GM12801 (cell line): ENCODE data around the gene SLC2A4.

Source experiments
- TF ChIP-seq, protein P1 (sequence below): IDR thresholded peaks from one replicate; pipeline ENCODE4 v1.5.1; 2011; ENCODE audit warnings: control low read depth; ENCODE audit not compliant: insufficient read length; ENCODE audit errors: extremely low read depth

Gene SLC2A4

GRCh38 chr17:7237266-7237760 lies 44.2 kb upstream of the SLC2A4 start:
- TF ChIP-seq, protein P1, sequence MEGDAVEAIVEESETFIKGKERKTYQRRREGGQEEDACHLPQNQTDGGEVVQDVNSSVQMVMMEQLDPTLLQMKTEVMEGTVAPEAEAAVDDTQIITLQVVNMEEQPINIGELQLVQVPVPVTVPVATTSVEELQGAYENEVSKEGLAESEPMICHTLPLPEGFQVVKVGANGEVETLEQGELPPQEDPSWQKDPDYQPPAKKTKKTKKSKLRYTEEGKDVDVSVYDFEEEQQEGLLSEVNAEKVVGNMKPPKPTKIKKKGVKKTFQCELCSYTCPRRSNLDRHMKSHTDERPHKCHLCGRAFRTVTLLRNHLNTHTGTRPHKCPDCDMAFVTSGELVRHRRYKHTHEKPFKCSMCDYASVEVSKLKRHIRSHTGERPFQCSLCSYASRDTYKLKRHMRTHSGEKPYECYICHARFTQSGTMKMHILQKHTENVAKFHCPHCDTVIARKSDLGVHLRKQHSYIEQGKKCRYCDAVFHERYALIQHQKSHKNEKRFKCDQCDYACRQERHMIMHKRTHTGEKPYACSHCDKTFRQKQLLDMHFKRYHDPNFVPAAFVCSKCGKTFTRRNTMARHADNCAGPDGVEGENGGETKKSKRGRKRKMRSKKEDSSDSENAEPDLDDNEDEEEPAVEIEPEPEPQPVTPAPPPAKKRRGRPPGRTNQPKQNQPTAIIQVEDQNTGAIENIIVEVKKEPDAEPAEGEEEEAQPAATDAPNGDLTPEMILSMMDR: no peak

GRCh38 chr17:7237761-7238419 lies 43.6 kb upstream of the SLC2A4 start:
- TF ChIP-seq, protein P1: no peak

DNA sequence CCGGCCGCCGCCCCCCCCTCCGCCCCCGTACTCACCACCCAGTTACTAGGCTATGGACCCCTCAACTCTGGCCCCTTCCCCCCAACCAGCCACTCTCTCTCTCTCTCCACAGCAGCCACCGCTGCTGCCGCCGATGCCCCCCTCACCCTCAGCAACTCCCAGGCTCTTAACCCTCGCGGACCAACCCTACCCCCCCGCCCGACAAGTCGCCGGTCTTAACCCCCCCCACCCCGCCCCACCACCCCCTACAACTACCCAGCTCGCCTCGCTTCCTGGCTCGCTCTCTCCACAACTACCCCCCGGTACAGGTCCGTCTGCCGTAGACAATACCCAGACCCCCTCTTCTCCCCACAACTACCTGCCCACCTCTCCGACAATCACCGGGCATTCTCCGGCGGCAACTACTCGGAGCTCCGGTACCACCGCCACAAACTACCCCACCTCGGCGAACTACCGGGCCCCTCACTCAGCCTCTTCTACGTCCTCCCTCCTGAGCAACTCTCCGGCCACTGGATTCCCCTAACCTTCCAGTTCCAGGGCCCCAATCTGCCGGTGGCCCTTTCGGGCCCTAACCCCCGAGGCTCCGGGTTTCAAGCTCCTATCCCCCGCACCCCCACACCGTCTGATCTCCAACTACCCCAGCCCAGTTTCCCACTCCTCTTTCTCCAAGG lies 43.0 kb upstream of the SLC2A4 start:
- TF ChIP-seq, protein P1: no peak

- TF ChIP-seq, protein P1: no peak
These were observed 42.2 kb upstream of the SLC2A4 start, which contains the start of gene PHF23 for GRCh38 chr17:7239091-7240027. Gene PHF23 (minus strand): TSS chr17:7239457. CDS start chr17:7239279, 178 bp downstream.

GRCh38 chr17:7240375-7240774 lies 41.1 kb upstream of the SLC2A4 start:
- TF ChIP-seq, protein P1: no peak

GRCh38 chr17:7241090-7241733 lies 40.3 kb upstream of the SLC2A4 start:
- TF ChIP-seq, protein P1: no peak
